Neuron (in vitro differentiated cells): ENCODE results near the gene MAFF.

Source experiments
- H2AFZ ChIP-seq: one replicate; pipeline ENCODE4 v1.6.1; 2013; ENCODE audit warnings: low read depth, mild to moderate bottlenecking, inconsistent platforms, low read length, moderate library complexity
- H3K27me3 ChIP-seq: one replicate; pipeline ENCODE4 v1.6.1; 2013; ENCODE audit warnings: low read length; ENCODE audit not compliant: insufficient read depth
- H3K36me3 ChIP-seq: one replicate; pipeline ENCODE4 v1.6.1; 2013; ENCODE audit warnings: low read length; ENCODE audit not compliant: insufficient read depth
- H3K4me1 ChIP-seq: one replicate; pipeline ENCODE4 v1.6.1; 2013; ENCODE audit warnings: low read length; ENCODE audit not compliant: insufficient read depth
- H3K4me3 ChIP-seq: 2 replicates; pipeline ENCODE4 v1.5.1; 2013; ENCODE audit warnings: mild to moderate bottlenecking, low read length, moderate library complexity
- H3K9me3 ChIP-seq: one replicate; pipeline ENCODE4 v1.6.1; 2013; ENCODE audit warnings: low read length

MAFF gene

DNA sequence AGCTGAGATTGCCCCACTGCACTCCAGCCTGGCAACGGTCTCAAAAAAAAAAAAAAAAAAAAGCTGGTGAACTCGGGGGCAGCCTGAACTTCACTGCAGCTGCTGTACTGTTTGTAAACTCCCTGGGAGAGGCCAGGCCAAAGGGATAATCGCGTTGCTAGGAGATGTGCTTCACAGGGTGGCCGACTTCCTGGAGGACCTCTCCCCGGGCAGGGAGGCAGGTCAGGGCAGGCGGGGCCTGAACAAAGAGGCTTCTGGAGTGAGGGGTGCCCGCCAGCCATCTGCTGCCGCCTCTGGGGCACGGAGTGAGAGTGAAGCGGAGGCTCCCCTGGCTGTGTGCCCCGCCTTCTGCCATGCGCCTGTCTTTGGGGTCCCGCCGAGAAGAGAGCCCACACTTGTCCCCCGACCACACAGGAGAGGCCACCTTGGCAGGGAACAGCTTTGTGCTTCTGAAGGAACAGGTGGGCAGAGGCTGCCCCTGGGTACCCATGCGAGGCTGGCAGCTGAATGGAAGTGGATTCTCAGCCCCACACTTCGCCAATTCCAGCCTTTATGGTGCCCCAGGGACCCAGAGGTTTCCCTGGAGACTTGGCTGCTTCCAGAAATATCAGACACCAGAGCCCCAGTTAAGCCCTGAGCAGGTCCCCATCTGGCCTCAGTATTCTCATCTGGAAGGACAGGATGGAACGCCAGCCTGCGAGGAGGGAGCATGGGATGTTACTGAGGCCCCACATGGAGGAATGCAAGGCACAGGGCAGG is 41.4 kb downstream of the MAFF start:
- Histone ChIP-seq H3K36me3 (peaks cover 17% of the 10 kb centered on the region), H3K27me3 (no peaks in the 10 kb centered on the region), H3K4me1 (peaks cover 36% of the 10 kb centered on the region), H2AFZ (no peak overlapping the region), H3K4me3 (no peak overlapping the region), H3K9me3 (no peaks in the 10 kb centered on the region)

DNA sequence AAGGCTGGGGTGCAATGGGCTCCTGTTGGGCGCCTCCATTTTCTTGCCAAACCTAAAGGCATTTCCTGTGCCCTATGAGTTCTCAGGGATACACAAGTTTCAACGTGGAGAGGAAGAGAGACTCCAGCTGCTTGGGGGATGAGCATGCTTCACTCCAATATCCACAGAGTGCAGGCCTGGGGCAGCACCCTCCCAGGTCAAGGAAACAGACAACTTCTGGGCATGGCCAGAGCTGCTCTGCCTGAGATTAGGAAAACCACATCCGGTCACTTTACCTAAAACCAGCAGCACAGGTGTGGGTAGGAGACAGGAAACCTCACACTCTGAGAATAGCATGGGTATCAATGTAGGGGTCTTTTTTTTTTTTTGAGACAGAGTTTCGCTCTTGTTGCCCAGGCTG is 42.3 kb downstream of the MAFF start:
- no peaks in the 10 kb centered on the region for H3K9me3 ChIP-seq
- no peak overlapping the region for H3K4me3 ChIP-seq
- no peaks in the 10 kb centered on the region for H3K27me3 ChIP-seq
- H2AFZ ChIP-seq = no peak overlapping the region
- H3K36me3 ChIP-seq = peaks cover 17% of the 10 kb centered on the region
- H3K4me1 ChIP-seq = peaks cover 35% of the 10 kb centered on the region

DNA sequence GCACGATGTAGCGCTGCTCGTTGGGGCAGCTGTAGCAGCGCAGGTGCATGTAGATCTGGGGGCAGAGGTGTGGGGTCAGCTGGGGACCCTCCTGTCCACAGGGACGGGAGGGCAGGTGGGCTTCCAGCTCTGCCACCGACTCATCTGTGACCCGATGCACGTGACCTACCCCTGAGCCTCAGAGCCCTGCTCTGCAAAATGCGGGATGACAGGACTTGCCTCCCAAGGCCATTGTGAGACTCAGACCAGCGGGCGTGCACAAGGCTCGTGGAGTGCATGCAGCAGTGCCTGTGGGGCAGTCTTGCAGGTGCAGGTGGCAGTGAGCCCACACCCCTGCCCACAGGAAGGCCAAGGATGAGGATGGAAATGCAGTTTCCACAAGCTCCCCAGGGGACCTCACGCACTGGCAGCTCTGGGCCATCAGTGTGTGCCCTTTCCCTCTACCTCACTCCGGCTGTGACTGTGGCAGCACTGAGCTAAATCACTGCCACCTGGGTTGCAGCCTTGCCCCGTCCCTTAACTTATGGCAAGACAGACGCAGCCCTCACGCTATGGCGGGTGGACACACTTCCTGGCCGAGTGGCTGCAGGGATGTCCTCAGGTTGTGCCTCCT is 44.4 kb downstream of the MAFF start:
- H3K4me3 ChIP-seq = no peak overlapping the region
- H3K36me3 ChIP-seq = peaks cover 17% of the 10 kb centered on the region
- H3K4me1 ChIP-seq = peaks cover 24% of the 10 kb centered on the region
- no peaks in the 10 kb centered on the region for H3K27me3 ChIP-seq
- no peak overlapping the region for H2AFZ ChIP-seq
- H3K9me3 ChIP-seq = peaks cover 6% of the 10 kb centered on the region

GRCh38 chr22:38246692-38247091 is 44.9 kb downstream of the MAFF start:
- H3K36me3 ChIP-seq = peaks cover 17% of the 10 kb centered on the region
- H2AFZ ChIP-seq = no peak overlapping the region
- no peak overlapping the region for H3K4me3 ChIP-seq
- H3K4me1 ChIP-seq = peaks cover 23% of the 10 kb centered on the region
- H3K9me3 ChIP-seq = peaks cover 6% of the 10 kb centered on the region
- no peaks in the 10 kb centered on the region for H3K27me3 ChIP-seq

DNA sequence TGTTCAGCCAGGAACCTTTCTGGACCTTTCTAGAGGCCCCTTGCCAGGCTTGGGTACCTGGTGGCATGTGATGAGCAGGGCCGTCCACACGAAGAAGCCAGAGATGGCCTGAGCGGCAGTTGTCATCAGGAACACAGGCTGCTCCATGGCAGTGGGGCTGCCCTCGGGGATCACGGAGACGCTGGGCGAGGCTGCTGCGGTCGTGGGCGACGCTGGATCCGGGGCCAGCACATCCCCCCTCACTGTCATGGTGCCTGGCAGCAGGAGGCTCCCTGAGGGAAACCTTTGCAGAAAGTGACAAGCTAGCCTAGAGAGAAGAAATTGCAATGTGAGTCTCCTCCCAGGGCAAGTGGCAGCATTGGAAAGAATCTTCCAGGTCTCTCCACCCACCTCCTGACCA is 45.9 kb downstream of the MAFF start:
- H3K27me3 ChIP-seq = no peaks in the 10 kb centered on the region
- no peak overlapping the region for H2AFZ ChIP-seq
- peaks cover 15% of the 10 kb centered on the region for H3K4me1 ChIP-seq
- no peak overlapping the region for H3K4me3 ChIP-seq
- peaks cover 17% of the 10 kb centered on the region for H3K36me3 ChIP-seq
- H3K9me3 ChIP-seq = peaks cover 8% of the 10 kb centered on the region

DNA sequence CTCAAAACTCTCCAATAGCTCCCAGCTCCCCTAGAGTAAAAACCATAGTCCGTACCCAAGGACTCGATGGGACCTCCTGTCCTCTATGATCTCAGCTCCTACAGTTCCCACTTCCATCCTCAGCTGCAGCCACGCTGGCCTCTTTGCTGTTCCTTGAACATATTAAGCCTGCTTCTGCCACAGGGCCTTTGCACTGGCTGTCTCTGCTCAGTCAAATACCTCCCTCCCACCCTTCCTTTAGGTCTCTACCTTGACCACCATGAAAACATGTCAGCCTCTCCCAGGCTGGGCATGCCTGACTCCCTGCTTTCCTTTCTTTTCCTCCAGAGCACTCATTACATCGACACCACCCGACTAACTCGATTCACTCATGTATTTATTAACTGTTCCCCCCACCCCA is 46.5 kb downstream of the MAFF start:
- Histone ChIP-seq H3K9me3 (peaks cover 8% of the 10 kb centered on the region), H3K4me1 (peaks cover 10% of the 10 kb centered on the region), H3K27me3 (no peaks in the 10 kb centered on the region), H2AFZ (no peak overlapping the region), H3K36me3 (peaks cover 17% of the 10 kb centered on the region), H3K4me3 (no peak overlapping the region)

DNA sequence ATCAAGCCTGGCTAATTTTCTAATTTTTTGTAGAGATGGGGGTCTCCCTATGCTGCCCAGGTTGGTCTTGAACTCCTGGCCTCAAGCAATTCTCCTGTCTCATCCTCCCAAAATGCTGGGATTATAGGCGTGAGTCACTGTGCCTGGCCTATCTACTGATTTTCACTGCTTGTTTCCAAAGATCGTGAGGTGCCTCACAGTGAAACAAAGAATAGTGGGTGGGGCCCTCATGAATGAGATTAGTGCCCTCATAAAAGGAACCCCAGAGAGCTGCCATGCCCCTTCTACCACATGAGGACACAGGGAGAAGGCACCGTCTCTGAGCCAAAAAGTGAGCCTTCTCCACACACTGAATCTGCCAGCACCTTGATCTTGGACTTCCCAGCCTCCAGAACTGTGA is 47.5 kb downstream of the MAFF start:
- no peaks in the 10 kb centered on the region for H3K27me3 ChIP-seq
- no peaks in the 10 kb centered on the region for H3K4me1 ChIP-seq
- H3K9me3 ChIP-seq = peaks cover 8% of the 10 kb centered on the region
- no peak overlapping the region for H3K4me3 ChIP-seq
- H3K36me3 ChIP-seq = peaks cover 14% of the 10 kb centered on the region
- H2AFZ ChIP-seq = no peak overlapping the region

- no peak overlapping the region for H2AFZ ChIP-seq
- H3K9me3 ChIP-seq = peaks cover 8% of the 10 kb centered on the region
These were observed 48.2 kb downstream of the MAFF start for GRCh38 chr22:38249803-38250642.

DNA sequence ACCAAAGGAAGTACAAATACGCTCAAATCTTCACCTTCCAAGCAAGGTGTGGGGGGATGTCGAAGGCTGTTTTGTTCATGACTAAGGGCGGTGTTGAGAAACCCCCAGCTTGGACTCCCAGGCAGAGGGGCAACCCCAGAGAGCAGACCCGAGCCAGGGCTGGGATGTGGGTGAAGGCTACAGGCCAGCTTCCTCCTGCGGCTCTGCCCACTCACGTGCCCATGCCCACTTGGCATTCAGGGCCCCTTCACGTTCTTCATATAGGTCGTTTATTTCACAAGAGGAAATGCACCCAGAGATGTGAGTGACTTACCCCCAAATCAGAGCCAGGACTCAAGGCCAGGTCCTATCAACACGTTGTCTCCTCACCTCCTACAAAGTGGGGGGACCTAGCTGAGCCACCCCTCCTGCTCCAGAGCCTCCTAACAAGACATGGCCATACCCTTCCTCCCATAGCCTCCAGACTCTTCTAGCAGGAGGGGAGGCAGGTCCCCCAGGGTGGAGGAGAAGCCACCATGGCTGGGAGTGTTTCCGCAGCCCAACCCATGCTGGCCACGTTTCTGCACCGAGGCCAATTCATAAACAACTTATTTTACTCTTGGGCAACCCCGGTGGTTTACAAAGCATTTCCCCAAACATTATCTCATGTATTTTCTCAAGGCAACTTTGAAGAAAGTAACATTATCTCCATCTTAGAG is 49.0 kb downstream of the MAFF start:
- no peaks in the 10 kb centered on the region for H3K27me3 ChIP-seq
- H3K36me3 ChIP-seq = peaks cover 14% of the 10 kb centered on the region
- H2AFZ ChIP-seq = no peak overlapping the region
- no peaks in the 10 kb centered on the region for H3K4me1 ChIP-seq
- peaks cover 8% of the 10 kb centered on the region for H3K9me3 ChIP-seq
- H3K4me3 ChIP-seq = no peak overlapping the region

More at GRCh38 chr22:38249803-38250642, 48.2 kb downstream of the MAFF start:
- Histone ChIP-seq H3K27me3 (no peaks in the 10 kb centered on the region), H3K4me3 (no peak overlapping the region), H3K4me1 (no peaks in the 10 kb centered on the region), H3K36me3 (peaks cover 14% of the 10 kb centered on the region)

DNA sequence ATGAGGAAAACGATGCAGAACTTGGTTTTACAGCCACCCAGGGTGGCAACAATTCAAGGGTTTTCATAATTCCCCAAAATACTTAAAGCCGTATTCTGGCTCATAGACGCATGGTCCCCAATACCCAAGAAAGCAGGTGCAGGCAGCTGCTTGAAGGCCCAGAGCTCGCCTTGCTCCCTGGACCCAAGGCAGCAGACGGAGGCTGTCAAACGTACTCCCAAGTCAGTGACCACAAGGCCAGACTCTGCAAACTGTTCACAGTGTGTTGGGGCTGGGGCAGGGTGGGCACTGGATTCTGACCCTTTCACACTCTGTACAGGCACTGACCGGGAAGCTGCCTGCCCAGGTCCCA is 49.5 kb downstream of the MAFF start:
- H3K4me3 ChIP-seq = no peak overlapping the region
- H3K9me3 ChIP-seq = peaks cover 8% of the 10 kb centered on the region
- H3K36me3 ChIP-seq = peaks cover 9% of the 10 kb centered on the region
- H3K4me1 ChIP-seq = no peaks in the 10 kb centered on the region
- no peak overlapping the region for H2AFZ ChIP-seq
- H3K27me3 ChIP-seq = no peaks in the 10 kb centered on the region

DNA sequence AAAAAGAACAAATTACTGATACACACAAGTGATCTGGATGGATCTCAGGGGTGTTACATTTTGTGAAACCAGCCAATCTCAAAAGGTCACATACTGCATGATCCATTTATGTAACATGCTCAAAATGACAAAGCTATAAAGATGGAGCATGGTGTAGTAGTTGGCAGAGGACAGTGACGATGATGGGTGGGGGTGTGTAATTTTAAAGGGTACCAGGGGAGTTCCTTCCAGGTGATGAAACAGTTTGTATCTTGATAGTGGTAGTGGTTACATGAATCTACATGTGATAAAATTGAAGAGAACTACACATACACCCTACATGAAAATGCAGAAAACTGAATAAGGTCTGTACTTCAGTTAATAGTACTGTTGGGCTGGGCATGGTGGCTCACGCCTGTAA is 53.9 kb downstream of the MAFF start:
- no peak overlapping the region for H3K4me3 ChIP-seq
- H2AFZ ChIP-seq = no peak overlapping the region
- H3K27me3 ChIP-seq = no peaks in the 10 kb centered on the region
- H3K36me3 ChIP-seq = no peaks in the 10 kb centered on the region
- peaks cover 2% of the 10 kb centered on the region for H3K9me3 ChIP-seq
- peaks cover 7% of the 10 kb centered on the region for H3K4me1 ChIP-seq

DNA sequence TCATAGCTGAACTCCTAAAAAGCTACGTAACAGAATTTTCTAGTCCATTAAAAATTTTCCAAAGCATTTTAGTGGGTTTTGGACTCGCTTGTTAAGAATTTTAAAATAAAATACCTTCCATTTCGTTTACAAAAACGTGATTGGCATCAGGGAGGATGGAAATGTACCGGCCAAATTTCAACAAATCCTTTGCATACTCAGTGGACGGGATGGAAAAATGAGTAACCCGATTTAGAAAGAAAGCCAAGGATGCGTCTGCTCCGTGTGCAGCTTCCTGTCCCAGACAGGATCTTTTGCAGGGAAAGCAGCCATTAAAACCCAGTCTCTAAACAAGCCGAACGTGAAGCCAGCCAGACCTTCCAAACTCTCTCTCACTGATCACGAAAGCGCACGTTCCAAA is 55.4 kb downstream of the MAFF start:
- no peak overlapping the region for H3K4me3 ChIP-seq
- H3K9me3 ChIP-seq = peaks cover 2% of the 10 kb centered on the region
- H3K27me3 ChIP-seq = no peaks in the 10 kb centered on the region

More for the DNA sequence above, 55.4 kb downstream of the MAFF start:
- no peak overlapping the region for H2AFZ ChIP-seq
- H3K4me1 ChIP-seq = peaks cover 19% of the 10 kb centered on the region
- H3K36me3 ChIP-seq = no peaks in the 10 kb centered on the region
